DMS53 (cell line): ENCODE results near the gene LGALS9C.
"Not testable (repeated sequence)": the region's sequence is repeated elsewhere in the genome, so short reads cannot be mapped to it uniquely, and the experiment has no call there.

Experiments used
- DNase-seq: peaks from one replicate; lab custom pipeline; 2025; lab: John Stamatoyannopoulos, UW

LGALS9C gene

DNA sequence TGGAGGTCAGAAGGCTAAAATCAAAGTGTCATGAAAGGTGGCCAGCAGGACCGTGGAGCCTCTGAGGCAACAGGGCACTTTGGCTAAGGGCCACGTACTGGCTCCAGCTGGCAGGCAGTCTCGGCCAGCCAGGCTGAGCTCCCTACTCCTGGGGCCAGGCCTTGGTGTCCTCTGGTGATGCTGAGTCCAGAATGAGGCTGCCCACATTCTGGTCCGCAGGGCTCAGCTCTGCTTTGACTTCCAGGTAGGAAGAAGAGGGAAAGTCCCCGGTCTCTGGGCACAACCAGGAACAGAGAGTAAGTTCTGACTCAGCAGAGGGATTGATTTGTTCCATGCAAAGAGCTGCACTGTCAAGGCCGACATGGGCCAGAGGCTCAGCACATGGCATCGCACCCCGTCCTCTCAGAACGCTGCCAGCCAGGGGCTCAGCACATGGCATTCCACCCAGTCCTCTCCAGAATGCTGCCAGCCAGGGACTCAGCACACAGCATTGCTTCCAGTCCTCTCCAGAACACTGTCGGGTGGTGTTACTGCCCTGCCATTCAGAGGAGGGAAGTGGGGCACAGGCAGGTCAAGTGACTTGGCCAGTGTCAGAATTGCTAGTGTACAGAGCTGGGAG lies 2.5 kb downstream of the LGALS9C start:
- not testable (repeated sequence) for DNase-seq

DNA sequence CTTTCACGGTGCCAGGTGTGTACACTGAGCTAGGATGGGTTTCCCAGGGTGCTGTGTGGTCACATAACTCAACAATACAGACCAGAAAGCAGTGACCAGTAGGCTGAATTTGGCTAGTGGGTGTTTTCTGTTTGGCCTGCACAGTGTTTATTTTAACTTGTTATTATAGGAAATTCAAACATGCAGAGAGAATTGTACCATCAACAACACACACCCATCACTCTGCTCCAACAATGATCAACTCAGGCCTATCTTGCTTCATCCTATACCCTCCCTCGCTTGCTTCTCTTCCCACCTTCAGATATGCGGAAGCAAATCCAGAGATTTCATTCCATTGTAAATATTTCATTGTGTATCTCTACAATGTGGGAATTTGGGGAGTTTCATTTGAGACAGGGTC lies 5.2 kb downstream of the LGALS9C start:
- DNase-seq, result not testable (repeated sequence)

DNA sequence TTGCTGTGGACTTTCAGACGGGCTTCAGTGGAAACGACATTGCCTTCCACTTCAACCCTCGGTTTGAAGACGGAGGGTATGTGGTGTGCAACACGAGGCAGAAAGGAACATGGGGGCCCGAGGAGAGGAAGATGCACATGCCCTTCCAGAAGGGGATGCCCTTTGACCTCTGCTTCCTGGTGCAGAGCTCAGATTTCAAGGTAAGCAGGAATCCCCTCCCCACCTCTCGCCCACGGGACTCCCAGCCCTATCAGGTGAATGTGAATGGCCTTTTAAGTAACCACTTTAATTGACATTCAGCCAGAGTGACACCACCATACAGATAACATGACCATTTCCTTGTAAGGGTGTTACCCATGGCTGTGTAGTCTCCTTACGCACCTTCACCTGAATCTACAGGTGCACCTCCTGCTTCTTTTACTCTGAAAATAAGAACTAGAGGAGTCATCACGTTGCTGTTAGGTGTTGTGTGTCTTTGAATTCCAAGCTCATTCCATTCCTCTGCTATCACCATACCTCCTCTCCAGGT lies 9.4 kb downstream of the LGALS9C start:
- DNase-seq, result not testable (repeated sequence)

DNA sequence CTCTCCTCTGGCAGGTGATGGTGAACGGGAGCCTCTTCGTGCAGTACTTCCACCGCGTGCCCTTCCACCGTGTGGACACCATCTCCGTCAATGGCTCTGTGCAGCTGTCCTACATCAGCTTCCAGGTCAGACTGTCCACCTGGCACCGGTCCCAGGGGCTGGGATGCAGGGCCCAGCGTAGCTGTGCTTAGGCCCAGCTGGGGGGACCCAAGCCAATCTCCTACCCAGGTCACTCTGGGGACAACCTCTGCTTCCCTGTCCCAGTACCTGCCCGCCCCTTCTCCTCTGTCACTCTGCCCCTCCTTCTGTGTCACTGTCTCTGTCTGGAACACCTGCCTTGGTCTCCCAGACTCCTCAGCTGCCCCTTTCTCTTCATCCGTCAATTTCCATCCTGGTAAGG lies 11.0 kb downstream of the LGALS9C start:
- not testable (repeated sequence) for DNase-seq

DNA sequence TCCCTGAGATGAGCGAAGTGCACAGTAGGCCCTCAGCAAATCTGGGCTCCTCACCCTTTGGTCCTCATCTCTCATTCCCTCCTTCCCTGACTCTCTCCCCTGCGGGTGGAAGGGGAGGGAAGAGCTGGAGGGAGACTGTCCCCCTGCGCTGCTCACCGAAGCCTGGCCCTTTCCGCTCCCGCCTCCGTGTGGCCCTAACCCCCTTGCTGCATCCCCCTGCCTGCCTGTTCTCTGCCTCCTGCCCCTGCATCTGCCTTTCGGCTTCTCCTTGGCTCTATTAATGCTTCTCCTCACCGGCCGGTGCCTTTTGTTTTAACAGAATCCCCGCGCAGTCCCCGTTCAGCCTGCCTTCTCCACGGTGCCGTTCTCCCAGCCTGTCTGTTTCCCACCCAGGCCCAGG lies 12.0 kb downstream of the LGALS9C start:
- DNase-seq, result not testable (repeated sequence)

DNA sequence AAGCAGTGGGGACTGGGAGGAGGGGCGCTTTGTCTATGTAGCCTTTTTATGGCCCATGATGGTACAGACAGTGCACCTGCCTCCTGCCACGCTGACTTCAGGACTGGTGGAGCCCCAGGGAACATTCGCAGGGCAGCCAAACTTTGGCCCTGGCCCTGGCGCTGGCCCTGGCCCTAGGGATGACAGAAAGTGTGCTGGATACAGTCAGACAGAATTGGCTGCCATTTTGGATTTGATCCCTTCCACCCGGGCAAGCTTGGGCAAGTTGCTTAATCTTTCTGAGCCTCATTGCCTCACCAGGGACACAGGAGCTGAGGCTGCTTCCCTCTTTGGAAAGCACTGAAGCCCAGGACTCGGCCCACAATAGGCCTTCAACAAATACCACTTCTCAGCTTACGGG lies 13.4 kb downstream of the LGALS9C start:
- DNase-seq, result not testable (repeated sequence)

DNA sequence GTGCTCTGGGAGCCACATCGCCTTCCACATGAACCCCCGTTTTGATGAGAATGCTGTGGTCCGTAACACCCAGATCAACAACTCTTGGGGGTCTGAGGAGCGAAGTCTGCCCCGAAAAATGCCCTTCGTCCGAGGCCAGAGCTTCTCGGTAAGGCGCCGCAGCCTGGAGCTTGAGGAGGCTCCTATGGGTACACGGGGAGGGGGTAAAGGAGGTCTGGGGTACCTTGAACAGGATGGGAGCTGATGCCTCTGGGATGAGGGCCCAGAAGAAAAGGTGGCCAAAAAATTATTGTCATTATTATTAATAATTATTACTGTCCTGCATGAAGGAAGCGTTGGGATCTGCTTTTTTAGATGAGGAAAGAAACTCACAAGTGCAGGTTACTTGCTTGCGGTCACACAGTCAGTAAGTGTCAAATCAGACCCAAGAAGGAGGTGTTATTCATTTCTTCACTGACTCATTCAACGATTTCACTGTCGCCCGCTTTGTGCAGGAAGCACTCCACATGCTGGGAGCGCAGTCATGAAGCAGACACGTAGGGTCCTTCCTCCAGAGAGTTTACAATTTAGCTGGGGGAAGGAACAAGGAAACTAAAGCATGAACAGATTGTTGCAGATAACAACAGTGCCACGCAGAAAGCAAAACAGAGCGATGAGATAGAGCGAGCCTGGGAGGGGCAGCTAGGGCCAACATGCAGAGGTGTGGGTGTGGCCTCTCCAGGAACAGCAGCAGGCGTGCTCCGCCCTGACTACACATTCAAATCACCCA lies 16.3 kb downstream of the LGALS9C start:
- DNase-seq, result not testable (repeated sequence)

DNA sequence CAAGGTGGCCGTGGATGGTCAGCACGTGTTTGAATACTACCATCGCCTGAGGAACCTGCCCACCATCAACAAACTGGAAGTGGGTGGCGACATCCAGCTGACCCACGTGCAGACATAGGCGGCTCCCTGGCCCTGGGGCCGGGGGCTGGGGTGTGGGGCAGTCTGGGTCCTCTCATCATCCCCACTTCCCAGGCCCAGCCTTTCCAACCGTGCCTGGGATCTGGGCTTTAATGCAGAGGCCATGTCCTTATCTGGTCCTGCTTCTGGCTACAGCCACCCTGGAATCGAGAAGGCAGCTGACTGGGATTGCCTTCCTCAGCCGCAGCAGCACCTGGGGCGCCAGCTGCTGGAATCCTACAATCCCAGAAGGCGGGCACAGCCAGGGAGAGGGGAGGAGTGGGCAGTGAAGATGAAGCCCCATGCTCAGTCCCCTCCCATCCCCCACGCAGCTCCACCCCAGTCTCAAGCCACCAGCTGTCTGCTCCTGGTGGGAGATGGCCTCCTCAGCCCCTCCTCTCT lies 17.7 kb downstream of the LGALS9C start:
- not testable (repeated sequence) for DNase-seq

DNA sequence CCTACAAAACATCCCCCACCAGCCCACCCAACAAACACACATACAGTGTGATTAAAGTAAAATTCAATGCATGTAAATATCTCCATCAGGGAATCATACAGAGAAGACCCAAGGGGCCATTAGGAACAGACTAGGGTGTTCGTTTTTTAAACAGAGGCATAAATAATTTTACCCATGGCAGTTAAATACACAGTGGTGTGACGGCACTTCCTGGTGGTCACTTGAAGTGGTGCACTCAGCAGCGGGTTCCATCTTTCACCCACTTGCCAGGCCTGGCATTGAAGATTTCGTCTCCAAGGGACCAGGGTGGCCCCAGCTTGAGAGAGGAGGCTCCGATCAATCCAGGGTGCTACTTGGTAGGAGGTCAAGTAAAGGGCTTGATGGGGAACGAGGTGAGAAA lies 20.5 kb downstream of the LGALS9C start:
- DNase-seq, result not testable (repeated sequence)

DNA sequence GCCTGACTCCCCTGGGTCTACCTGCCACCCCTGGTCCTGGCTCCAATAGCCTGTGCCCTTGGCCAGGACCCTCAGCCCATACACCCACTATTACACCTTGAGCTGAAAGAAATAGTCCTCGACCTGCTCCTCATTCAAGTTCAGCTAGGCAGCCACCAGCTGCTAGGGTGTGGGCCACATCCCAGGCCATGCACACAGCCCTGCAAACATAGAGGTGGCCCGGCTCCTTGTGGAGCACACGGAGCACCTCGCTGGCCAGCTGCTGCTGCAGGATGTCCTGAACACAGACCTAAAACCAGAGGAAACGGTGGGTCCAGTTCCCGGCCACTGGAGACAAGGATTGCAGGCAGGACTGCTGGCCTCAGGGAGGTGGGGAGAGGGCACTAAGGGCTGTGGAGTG lies 22.5 kb downstream of the LGALS9C start:
- DNase-seq, result not testable (repeated sequence)

DNA sequence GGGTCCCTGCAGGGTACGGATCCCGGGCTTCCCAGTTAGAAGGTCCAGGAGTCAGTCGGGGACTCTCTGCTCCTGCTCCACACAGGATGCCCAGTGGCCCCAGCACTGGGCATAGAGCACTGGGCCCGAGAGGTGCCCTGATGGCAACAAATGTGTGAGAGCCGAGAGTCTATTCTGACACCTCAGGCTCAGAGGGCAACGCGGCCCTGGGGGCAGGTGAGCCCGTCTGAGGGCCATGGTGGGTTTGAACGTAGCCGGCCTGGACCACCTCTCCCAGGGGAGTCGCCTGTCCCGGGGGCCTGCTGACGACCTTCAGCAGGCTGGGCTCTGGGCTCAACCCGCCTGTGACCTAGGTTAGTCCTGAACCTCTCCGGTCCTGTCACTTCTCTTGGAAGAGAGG lies 23.2 kb downstream of the LGALS9C start:
- not testable (repeated sequence) for DNase-seq

DNA sequence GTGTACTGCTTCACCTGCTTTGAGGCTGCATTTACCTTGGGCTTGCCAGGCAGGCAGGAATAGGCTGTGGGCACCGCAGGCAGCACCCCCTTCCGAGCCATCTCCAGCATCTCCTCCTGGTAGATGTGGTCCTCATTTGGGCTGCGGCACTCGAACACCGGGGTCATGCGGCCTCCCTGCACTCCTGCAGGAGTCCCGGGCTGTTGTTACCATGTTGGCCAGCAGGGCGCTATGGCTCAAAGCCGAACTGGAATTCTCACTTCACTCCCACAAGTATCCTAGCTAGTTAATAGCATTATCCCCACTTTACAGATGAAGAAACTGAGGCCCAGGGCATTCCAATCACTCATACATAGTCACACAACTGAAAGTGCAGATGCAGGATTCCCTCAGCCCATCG lies 23.7 kb downstream of the LGALS9C start:
- DNase-seq, result not testable (repeated sequence)

DNA sequence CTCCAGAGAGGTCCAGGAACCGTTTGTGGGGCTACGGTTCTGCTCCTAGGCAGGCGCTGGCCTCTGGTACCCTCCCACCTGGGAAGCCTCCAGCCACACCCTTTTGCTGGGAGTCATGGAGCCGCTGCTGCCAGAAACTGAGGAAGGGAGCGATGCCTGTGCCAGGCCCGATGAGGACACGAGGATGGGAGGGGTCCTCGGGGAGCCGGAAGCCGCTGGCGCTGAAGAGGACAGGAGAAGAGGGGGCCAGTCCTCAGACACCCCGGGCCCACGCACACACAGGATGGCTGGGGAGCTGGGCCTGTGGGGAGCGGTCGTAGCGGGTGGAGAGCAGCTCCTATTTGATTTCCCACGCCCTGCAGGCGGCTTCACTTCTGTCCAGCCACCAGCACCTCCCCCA lies 24.2 kb downstream of the LGALS9C start:
- not testable (repeated sequence) for DNase-seq

DNA sequence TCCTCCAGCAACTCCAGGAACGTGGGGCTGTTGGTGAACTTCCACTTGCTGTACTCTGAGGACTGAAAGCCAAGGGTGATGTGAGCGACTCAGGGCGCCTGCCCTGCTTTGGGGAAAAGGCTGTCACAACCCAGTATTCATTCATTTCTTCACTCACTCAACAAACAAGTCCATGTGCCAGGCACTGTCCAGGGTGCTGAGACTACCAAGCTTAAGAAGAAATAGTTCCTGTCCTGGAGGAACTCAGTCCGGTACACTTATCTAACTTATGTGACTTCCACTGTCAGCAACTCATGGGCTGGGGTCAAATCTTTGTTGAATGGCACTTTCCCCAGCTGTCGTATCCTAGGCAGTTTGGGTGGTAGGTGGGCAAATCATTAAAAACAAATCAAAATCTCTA lies 26.6 kb downstream of the LGALS9C start:
- DNase-seq, result not testable (repeated sequence)

DNA sequence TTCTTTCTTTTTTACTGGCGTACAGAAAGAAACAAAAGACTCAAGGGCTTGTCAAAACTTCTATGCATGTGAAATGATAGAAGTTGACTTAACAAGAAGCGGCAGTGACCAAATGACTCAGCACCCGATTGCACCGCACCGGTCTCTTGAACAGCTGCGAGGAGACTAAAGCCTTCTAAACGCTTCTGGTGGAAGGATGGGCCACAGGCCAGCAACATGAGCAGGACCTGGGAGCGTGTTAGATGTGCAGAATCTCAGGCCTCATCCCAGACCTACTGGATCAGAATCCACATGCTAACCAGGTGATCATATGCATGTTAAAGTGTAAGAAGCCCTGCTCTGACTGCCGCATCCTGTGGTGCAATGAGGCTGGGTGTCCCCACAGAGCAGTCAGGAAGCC lies 31.1 kb downstream of the LGALS9C start:
- not testable (repeated sequence) for DNase-seq

DNA sequence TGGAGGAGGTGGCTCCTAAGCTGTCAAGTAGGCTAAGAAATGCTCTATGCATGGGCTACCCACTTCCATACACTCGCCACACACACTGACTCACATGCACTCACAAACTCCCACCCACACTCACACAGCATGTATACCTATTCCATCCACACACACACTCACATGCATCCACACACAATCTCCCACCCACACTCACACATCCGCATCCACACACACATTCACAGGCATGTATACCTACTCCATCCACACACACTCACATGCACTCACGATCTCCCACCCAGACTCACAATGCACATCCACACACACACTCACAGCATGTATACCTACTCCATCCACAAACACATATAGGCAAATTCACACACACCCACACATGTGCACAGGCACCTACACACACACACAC lies 32.1 kb downstream of the LGALS9C start:
- not testable (repeated sequence) for DNase-seq

DNA sequence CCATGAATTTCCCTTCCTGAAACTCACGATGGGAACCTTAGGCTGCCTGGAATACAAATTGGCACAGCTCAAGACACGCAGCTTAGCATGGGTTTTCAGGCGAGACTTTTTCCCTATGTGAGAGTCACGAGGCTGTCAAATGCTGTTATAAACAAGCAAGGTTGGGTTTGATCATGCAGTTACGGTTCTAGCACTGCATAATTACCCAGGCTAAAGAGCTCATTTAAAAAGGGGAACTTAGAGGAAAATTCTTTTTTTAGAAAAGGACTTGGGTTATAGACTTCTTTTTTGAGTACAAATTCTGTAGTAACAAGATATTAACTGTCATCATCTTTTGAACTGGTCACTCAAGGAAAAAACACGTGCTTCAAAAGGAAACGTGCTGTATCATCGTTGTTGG lies 44.5 kb downstream of the LGALS9C start:
- not testable (repeated sequence) for DNase-seq

DNA sequence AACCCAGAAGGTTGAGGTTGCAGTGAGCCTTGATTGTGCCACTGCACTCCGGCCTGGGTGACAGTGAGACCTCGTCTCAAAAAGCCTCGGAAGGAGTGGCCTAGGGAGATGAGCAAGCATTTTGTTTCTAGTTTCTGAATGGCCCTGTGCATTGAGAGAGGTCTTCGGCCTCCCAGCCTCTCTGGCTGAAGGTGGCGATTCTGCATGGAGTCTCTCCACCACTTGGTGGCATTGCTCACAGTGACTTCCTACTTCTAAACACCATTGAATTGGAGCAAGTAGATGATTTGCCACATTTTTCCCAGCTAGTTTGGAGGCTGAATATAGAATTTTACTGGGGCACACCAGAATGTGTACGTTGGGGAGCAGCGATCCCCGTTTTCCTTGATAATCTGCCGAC lies 48.4 kb downstream of the LGALS9C start:
- not testable (repeated sequence) for DNase-seq

DNA sequence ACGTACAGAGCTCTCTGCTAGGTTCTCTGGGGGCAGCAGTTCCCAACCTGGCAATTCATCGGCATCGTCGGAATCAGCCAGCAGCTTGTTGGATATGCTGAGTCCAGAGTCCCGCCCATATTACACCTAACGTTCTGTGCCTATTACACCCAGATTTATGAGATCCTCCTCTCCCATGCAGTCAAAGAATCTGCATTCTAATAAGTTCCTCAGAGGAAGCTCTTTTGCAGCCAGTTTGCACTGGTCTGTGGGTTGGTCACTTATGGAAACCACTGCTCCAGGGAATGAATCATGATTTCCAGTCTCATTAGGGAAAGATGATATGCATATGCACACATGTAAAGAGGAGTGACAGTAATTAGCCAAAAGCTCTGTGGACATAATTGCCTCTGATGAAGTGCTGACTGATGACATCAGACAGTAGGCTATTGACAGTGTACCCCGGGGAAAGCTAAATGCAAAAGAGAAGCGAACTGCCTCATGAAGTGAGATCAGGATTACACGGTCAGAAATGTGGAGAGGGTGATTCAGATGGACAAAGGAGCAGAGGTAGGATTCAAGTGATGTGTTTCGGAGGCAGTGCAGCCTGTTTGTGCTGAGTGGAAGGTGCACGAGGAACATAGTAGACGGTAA lies 49.7 kb downstream of the LGALS9C start:
- not testable (repeated sequence) for DNase-seq

DNA sequence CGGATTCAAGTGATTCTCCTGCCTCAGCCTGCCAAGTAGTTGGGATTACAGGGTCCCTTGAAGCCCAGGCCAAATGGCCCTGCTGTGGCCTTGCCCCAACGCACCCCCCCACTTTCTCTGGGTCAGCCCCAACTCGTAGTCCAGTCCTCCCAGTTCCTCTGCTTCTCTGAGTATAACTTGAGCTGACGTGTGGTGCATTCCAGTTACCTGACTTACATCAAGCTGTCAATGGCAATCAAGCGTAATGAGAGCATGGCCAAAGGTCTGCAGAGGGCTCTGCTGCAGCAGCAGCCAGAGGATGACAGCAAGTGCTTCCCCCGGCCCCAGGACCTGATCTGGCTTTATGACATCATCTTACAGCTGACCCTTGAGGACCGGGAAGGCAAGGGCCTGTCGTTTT lies 50.8 kb downstream of the LGALS9C start:
- not testable (repeated sequence) for DNase-seq

DNA sequence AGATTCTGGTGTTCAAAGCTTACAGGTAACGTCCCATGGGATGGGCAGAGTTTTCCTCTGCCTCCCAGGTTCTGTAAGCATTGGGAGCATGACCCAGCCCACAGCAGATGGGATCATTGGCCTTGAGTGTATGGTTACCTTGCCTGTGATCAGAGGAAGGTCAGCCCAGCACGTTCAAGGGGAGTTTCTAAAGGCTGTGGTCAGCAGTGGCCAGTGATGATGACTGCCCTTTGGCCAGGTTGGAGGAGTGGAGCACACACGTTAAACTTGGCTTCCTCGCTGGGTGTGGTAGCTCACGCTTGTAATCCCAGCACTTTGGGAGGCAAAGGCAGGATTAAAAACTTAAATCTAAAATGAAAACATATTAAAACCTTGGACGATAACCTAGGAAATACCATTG lies 51.8 kb downstream of the LGALS9C start:
- not testable (repeated sequence) for DNase-seq

DNA sequence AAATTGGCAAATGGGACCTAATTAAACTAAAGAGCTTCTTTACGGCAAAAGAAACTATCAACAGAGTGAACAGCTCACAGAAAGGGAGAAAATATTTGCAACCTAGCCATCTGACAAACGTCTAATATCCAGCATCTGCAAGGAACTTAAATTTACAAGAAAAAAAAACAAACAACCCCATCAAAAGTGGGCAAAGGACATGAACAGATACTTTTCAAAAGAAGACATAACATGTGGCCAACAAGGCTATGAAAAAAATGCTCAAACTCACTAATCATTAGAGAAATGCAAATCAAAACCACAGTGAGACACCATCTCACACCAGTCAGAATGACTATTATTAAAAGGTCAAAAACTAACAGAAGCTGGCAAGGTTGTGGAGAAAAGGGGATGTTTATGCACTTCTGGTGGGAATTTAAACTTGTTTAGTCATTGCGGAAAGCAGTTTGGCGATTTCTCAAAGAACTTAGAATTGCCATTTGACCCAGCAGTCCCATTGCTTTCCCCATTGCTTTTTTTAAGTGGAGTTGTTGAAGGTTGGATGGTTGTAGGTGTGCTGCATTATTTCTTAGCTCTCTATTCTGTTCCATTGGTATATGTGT lies 52.4 kb downstream of the LGALS9C start:
- not testable (repeated sequence) for DNase-seq
